HEK293 (cell line): Measurements from ENCODE around the gene BLVRA.
"Not testable (repeated sequence)": the region's sequence is repeated elsewhere in the genome, so short reads cannot be mapped to it uniquely, and the experiment has no call there.

ENCODE experiments used
- CTCF ChIA-PET: fragments of 350-600 bp; formaldehyde crosslinking; extraction: SDS; loops from one replicate; lab custom pipeline; 2021; ENCODE audit warnings: antibody characterized with exemption; lab: Yijun Ruan, JAX
- POLR2A ChIA-PET: fragments of 300-600 bp; formaldehyde crosslinking; extraction: SDS; loops from one replicate; lab custom pipeline; 2020; ENCODE audit warnings: antibody characterized with exemption, inconsistent platforms; lab: Yijun Ruan, JAX
- H3K27ac ChIP-seq: fragments of 200-500 bp; sonication (Bioruptor generic); 2 replicates; pipeline ENCODE4 v1.5.1; 2014; ENCODE audit warnings: low read depth, low read length, control low read depth, inconsistent platforms; ENCODE audit errors: extremely low read depth
- H3K36me3 ChIP-seq, 2 experiments: fragments of 200-500 bp in 1 of 2; sonication (Bioruptor generic) in 1 of 2; 1 replicate in 1 of 2; 2 replicates in 1 of 2; pipeline ENCODE4 v1.5.1; 2014 to 2017; ENCODE audit warnings: inconsistent platforms in 2 of 2, low read length in 2 of 2; ENCODE audit not compliant: control insufficient read depth in 2 of 2, insufficient read depth in 1 of 2
- H3K4me1 ChIP-seq: fragments of 200-500 bp; sonication (Bioruptor generic); 2 replicates; pipeline ENCODE4 v1.5.1; 2014; ENCODE audit warnings: mild to moderate bottlenecking, low read length, inconsistent platforms; ENCODE audit not compliant: control insufficient read depth, insufficient read depth
- H3K4me3 ChIP-seq: 2 replicates; pipeline ENCODE4 v1.5.1; 2011; ENCODE audit warnings: low read depth, mild to moderate bottlenecking, control low read depth, low read length, moderate library complexity
- H3K9me3 ChIP-seq: fragments of 200-500 bp; sonication (Bioruptor generic); 2 replicates; pipeline ENCODE4 v1.5.1; 2014; ENCODE audit warnings: low read depth, low read length, inconsistent platforms; ENCODE audit not compliant: control insufficient read depth, insufficient read depth
- AEBP2 ChIP-seq: fragments of 450-650 bp; formaldehyde crosslinking; IDR thresholded peaks from 2 replicates; pipeline ENCODE4 v1.5.1; 2016; ENCODE audit warnings: missing biosample characterization, missing genetic modification characterization, borderline replicate concordance
- FEZF1 ChIP-seq: fragments of 450-650 bp; formaldehyde crosslinking; IDR thresholded peaks from 2 replicates; pipeline ENCODE4 v1.5.1; 2016; ENCODE audit warnings: missing biosample characterization, missing genetic modification characterization
- MZF1 ChIP-seq: fragments of 450-650 bp; formaldehyde crosslinking; IDR thresholded peaks from 2 replicates; pipeline ENCODE4 v1.5.1; 2017; ENCODE audit warnings: missing biosample characterization, missing genetic modification characterization, borderline replicate concordance
- OSR2 ChIP-seq: fragments of 450-650 bp; formaldehyde crosslinking; IDR thresholded peaks from 2 replicates; pipeline ENCODE4 v1.5.1; 2016; ENCODE audit warnings: missing biosample characterization, missing genetic modification characterization
- PRDM4 ChIP-seq: fragments of 450-650 bp; formaldehyde crosslinking; IDR thresholded peaks from 2 replicates; pipeline ENCODE4 v1.5.1; 2017; ENCODE audit warnings: missing biosample characterization, missing genetic modification characterization
- SCRT1 ChIP-seq: fragments of 450-650 bp; formaldehyde crosslinking; IDR thresholded peaks from 2 replicates; pipeline ENCODE4 v1.5.1; 2016; ENCODE audit warnings: missing biosample characterization, missing genetic modification characterization, borderline replicate concordance
- SCRT2 ChIP-seq: fragments of 450-650 bp; formaldehyde crosslinking; IDR thresholded peaks from 2 replicates; pipeline ENCODE4 v1.5.1; 2016; ENCODE audit warnings: missing biosample characterization, missing genetic modification characterization
- SETDB1 ChIP-seq: IDR thresholded peaks from one replicate; pipeline ENCODE4 v1.6.1; 2017; ENCODE audit warnings: mild to moderate bottlenecking, low read length, moderate library complexity, mixed read lengths; ENCODE audit not compliant: insufficient read length
- TSHZ1 ChIP-seq: fragments of 450-650 bp; formaldehyde crosslinking; IDR thresholded peaks from 2 replicates; pipeline ENCODE4 v1.5.1; 2016; ENCODE audit warnings: missing biosample characterization, missing genetic modification characterization, borderline replicate concordance
- WT1 ChIP-seq: fragments of 450-650 bp; formaldehyde crosslinking; IDR thresholded peaks from 2 replicates; pipeline ENCODE4 v1.5.1; 2016; ENCODE audit warnings: missing biosample characterization, missing genetic modification characterization
- ZNF133 ChIP-seq: fragments of 450-650 bp; formaldehyde crosslinking; IDR thresholded peaks from 2 replicates; pipeline ENCODE4 v1.5.1; 2016; ENCODE audit warnings: missing biosample characterization, missing genetic modification characterization
- ZNF341 ChIP-seq: fragments of 450-650 bp; formaldehyde crosslinking; IDR thresholded peaks from 2 replicates; pipeline ENCODE4; 2016; ENCODE audit warnings: low read depth, missing biosample characterization, missing genetic modification characterization
- ZNF350 ChIP-seq: fragments of 450-650 bp; formaldehyde crosslinking; IDR thresholded peaks from 2 replicates; pipeline ENCODE4 v1.5.0; 2017; ENCODE audit warnings: missing biosample characterization, mild to moderate bottlenecking, missing genetic modification characterization
- ZNF354C ChIP-seq: fragments of 450-650 bp; formaldehyde crosslinking; IDR thresholded peaks from 2 replicates; pipeline ENCODE4 v1.5.1; 2016; ENCODE audit warnings: missing biosample characterization, missing genetic modification characterization, low read depth, borderline replicate concordance
- ZNF426 ChIP-seq: fragments of 450-650 bp; formaldehyde crosslinking; IDR thresholded peaks from 2 replicates; pipeline ENCODE4 v1.5.1; 2017; ENCODE audit warnings: missing biosample characterization, missing genetic modification characterization, mild to moderate bottlenecking, inconsistent platforms, moderate library complexity
- ZNF514 ChIP-seq: fragments of 450-650 bp; formaldehyde crosslinking; IDR thresholded peaks from 2 replicates; pipeline ENCODE4 v1.5.1; 2016; ENCODE audit warnings: missing biosample characterization, missing genetic modification characterization
- ZNF549 ChIP-seq: fragments of 450-650 bp; IDR thresholded peaks from 2 replicates; pipeline ENCODE4 v1.5.1; 2018; ENCODE audit warnings: missing biosample characterization, missing genetic modification characterization, mild to moderate bottlenecking, inconsistent platforms, moderate library complexity
- ZNF596 ChIP-seq: fragments of 450-650 bp; IDR thresholded peaks from 2 replicates; pipeline ENCODE4 v1.5.0; 2018; ENCODE audit warnings: missing biosample characterization, mild to moderate bottlenecking, missing genetic modification characterization, moderate library complexity
- ZNF626 ChIP-seq: fragments of 450-650 bp; sonication (Bioruptor Pico); formaldehyde crosslinking; IDR thresholded peaks from 2 replicates; pipeline ENCODE4 v1.5.1; 2018; ENCODE audit warnings: missing biosample characterization, missing genetic modification characterization, inconsistent platforms
- ZNF768 ChIP-seq: fragments of 450-650 bp; formaldehyde crosslinking; IDR thresholded peaks from 2 replicates; pipeline ENCODE4 v1.5.1; 2018; ENCODE audit warnings: missing biosample characterization, mild to moderate bottlenecking, missing genetic modification characterization
- ZNF843 ChIP-seq: fragments of 450-650 bp; formaldehyde crosslinking; IDR thresholded peaks from 2 replicates; pipeline ENCODE4 v1.5.1; 2016; ENCODE audit warnings: missing biosample characterization, missing genetic modification characterization
- ZXDB ChIP-seq: fragments of 450-650 bp; formaldehyde crosslinking; IDR thresholded peaks from 2 replicates; pipeline ENCODE4 v1.5.1; 2016; ENCODE audit warnings: missing biosample characterization, missing genetic modification characterization

The BLVRA gene

GRCh38 chr7:43825391-43825808 lies 66.9 kb downstream of the BLVRA start:
- Histone ChIP-seq H3K36me3 (no peaks in the 10 kb centered on the region), H3K4me1 (peaks cover 8% of the 10 kb centered on the region), H3K4me3 (no peak overlapping the region), H3K27ac (0 out of 2 replicates have a peak overlapping the region, but pooled peaks have one; percentile 1), H3K9me3 (no peaks in the 10 kb centered on the region)
- TF ChIP-seq SCRT2: peak; percentile 68
- TF ChIP-seq MZF1 (tag by site-specific recombination): peak; percentile 72
- TF ChIP-seq ZNF843: peak; percentile 58
- TF ChIP-seq PRDM4 (tag by site-specific recombination): peak; percentile 49; the same call in 1 of the 2 replicates
- TF ChIP-seq SCRT1 (tag by site-specific recombination): peak; percentile 90
- TF ChIP-seq ZNF133: peak; percentile 73; the same call in 1 of the 2 replicates
- TF ChIP-seq ZNF354C (tag by site-specific recombination): no peak
- TF ChIP-seq OSR2: no peak
- TF ChIP-seq FEZF1: peak; percentile 69
- TF ChIP-seq ZNF341 (tag by site-specific recombination): peak; percentile 64
- TF ChIP-seq ZNF596 (tag by site-specific recombination): peak; percentile 93
- no peak for TF ChIP-seq ZNF514 (tag by site-specific recombination)
- no peak for TF ChIP-seq ZNF426 (tag by site-specific recombination)
- TF ChIP-seq AEBP2: no peak
- TF ChIP-seq ZNF768 (tag by site-specific recombination): 0 out of 2 replicates have a peak, but pooled peaks have one; percentile 6
- peak; percentile 43 for TF ChIP-seq ZXDB
- TF ChIP-seq TSHZ1: peak; percentile 53; the same call in 1 of the 2 replicates
- no peak for TF ChIP-seq ZNF350 (tag by site-specific recombination)
- peak; percentile 87 for TF ChIP-seq WT1 (tag by site-specific recombination)
- CTCF ChIA-PET: interaction anchor here (1.9 to 2.6 kb wide), 2 partner anchors 12 to 243 kb away, joined by 8 to 10 read pairs; partner anchors contain the start of gene STK17A
- POLR2A ChIA-PET: interaction anchor here (1.0 kb wide), 1 partner anchor 67 kb away, joined by 4 read pairs; the partner anchor contains the start of gene BLVRA

GRCh38 chr7:43830917-43831316 lies 72.4 kb downstream of the BLVRA start:
- H3K36me3 ChIP-seq, POLR2A ChIA-PET, H3K9me3 ChIP-seq, H3K4me3 ChIP-seq, H3K27ac ChIP-seq, H3K4me1 ChIP-seq: not testable (repeated sequence)
- CTCF ChIA-PET: interaction anchor here (1.2 to 1.7 kb wide), 2 partner anchors 8 to 248 kb away, joined by 5 to 6 read pairs; partner anchors contain the start of gene STK17A
- TF ChIP-seq ZNF626 (peak; percentile 50; the same call in 1 of the 2 replicates), SETDB1 (peak; percentile 86), ZNF549 (tag by site-specific recombination) (0 out of 2 replicates have a peak, but pooled peaks have one; percentile 43)
